IMR-90 (cell line): ENCODE data around the gene SLC26A11. TPM values are rescaled to one million over a fixed set of nuclear protein-coding genes. Genes with fewer than 3 reads are reported as not detected.

ENCODE experiments used
- ATAC-seq: fragments of 200-7000 bp; cut with Tn5 transposase; 2 replicates; pipeline ENCODE4 v1.9.1; 2020; ENCODE audit warnings: low read depth, mild to moderate bottlenecking, moderate library complexity
- BruUV-seq: library from RNA; stranded (reverse); fragments of 400-500 nt; replicated peaks from 2 replicates; lab custom pipeline; 2021; lab: Mats Ljungman, UMichigan
- CTCF ChIA-PET: fragments of 300-600 bp; formaldehyde crosslinking; extraction: SDS; loops from one replicate; lab custom pipeline; 2021; ENCODE audit warnings: antibody characterized with exemption; lab: Yijun Ruan, JAX
- POLR2A ChIA-PET: fragments of 300-600 bp; sonication (Branson Sonifier 250); formaldehyde crosslinking; loops from one replicate; lab custom pipeline; 2022; ENCODE audit warnings: antibody characterized with exemption; ENCODE audit not compliant: unreplicated experiment; lab: Charles Lee
- DNase-seq: peaks from one replicate; pipeline ENCODE4 v3.0.0; 2013
- H2AFZ ChIP-seq: replicated peaks from 2 replicates; pipeline ENCODE3; 2013; ENCODE audit warnings: low read length, mild to moderate bottlenecking; ENCODE audit not compliant: poor library complexity
- H2AK5ac ChIP-seq: 2 replicates; pipeline ENCODE4 v1.6.1; 2013; ENCODE audit warnings: low read depth, low read length, inconsistent platforms
- H2AK9ac ChIP-seq: replicated peaks from 2 replicates; pipeline ENCODE3; 2013; ENCODE audit warnings: mild to moderate bottlenecking, low read depth, low read length, moderate library complexity; ENCODE audit not compliant: poor library complexity
- H2BK120ac ChIP-seq: 2 replicates; pipeline ENCODE4 v1.6.1; 2013; ENCODE audit warnings: low read depth, low read length, inconsistent platforms
- H2BK15ac ChIP-seq: 3 replicates; pipeline ENCODE4 v1.6.1; 2013; ENCODE audit warnings: low read depth, low read length, inconsistent platforms
- H2BK20ac ChIP-seq: 2 replicates; pipeline ENCODE4 v1.6.1; 2013; ENCODE audit warnings: low read depth, mild to moderate bottlenecking, inconsistent platforms, low read length, moderate library complexity
- H2BK5ac ChIP-seq: 2 replicates; pipeline ENCODE4 v1.6.1; 2013; ENCODE audit warnings: mild to moderate bottlenecking, low read depth, low read length, inconsistent platforms; ENCODE audit not compliant: poor library complexity, severe bottlenecking
- H3K14ac ChIP-seq: replicated peaks from 2 replicates; pipeline ENCODE4 v1.6.1; 2013; ENCODE audit warnings: low read depth, low read length, inconsistent platforms
- H3K18ac ChIP-seq: 2 replicates; pipeline ENCODE4 v1.6.1; 2013; ENCODE audit warnings: low read depth, low read length, control low read depth
- H3K23ac ChIP-seq: 2 replicates; pipeline ENCODE4 v1.6.1; 2013; ENCODE audit warnings: low read depth, low read length, inconsistent platforms
- H3K27ac ChIP-seq: 2 replicates; pipeline ENCODE4 v1.5.1; 2013; ENCODE audit warnings: mild to moderate bottlenecking, control low read depth, low read length; ENCODE audit not compliant: insufficient read depth
- H3K27me3 ChIP-seq: 2 replicates; pipeline ENCODE4 v1.6.1; 2013; ENCODE audit warnings: low read length; ENCODE audit not compliant: control insufficient read depth, insufficient read depth
- H3K36me3 ChIP-seq: 2 replicates; pipeline ENCODE4 v1.6.1; 2013; ENCODE audit warnings: low read length, mixed read lengths; ENCODE audit not compliant: control insufficient read depth, insufficient read depth
- H3K4ac ChIP-seq: 2 replicates; pipeline ENCODE4 v1.6.1; 2013; ENCODE audit warnings: low read depth, low read length, inconsistent platforms
- H3K4me1 ChIP-seq: 2 replicates; pipeline ENCODE4 v1.6.1; 2013; ENCODE audit warnings: low read length, mixed read lengths; ENCODE audit not compliant: control insufficient read depth, insufficient read depth
- H3K4me2 ChIP-seq: 2 replicates; pipeline ENCODE4 v1.6.1; 2013; ENCODE audit warnings: low read depth, mild to moderate bottlenecking, control low read depth, low read length, moderate library complexity
- H3K4me3 ChIP-seq: 2 replicates; pipeline ENCODE4 v1.5.1; 2013; ENCODE audit warnings: low read depth, mild to moderate bottlenecking, control low read depth, low read length, moderate library complexity; ENCODE audit not compliant: insufficient read depth
- H3K56ac ChIP-seq: 2 replicates; pipeline ENCODE4 v1.6.1; 2013; ENCODE audit warnings: low read length, inconsistent platforms; ENCODE audit not compliant: insufficient read depth; ENCODE audit errors: extremely low read depth
- H3K79me1 ChIP-seq, 2 experiments: 2 replicates each; pipeline ENCODE4 v1.6.1; 2013; ENCODE audit warnings: low read length in 2 of 2, inconsistent platforms in 1 of 2, low read depth in 1 of 2
- H3K9ac ChIP-seq: 2 replicates; pipeline ENCODE4 v1.6.1; 2013; ENCODE audit warnings: low read depth, low read length, control low read depth
- H3K9me1 ChIP-seq: 2 replicates; pipeline ENCODE4 v1.6.1; 2013; ENCODE audit warnings: low read length, inconsistent platforms; ENCODE audit not compliant: insufficient read depth
- H3K9me3 ChIP-seq: 2 replicates; pipeline ENCODE4 v1.6.1; 2013; ENCODE audit warnings: low read length; ENCODE audit not compliant: control insufficient read depth, insufficient read depth
- H4K20me1 ChIP-seq: 2 replicates; pipeline ENCODE4 v1.6.1; 2013; ENCODE audit warnings: low read length, inconsistent platforms; ENCODE audit not compliant: insufficient read depth
- H4K5ac ChIP-seq: 2 replicates; pipeline ENCODE4 v1.6.1; 2013; ENCODE audit warnings: mild to moderate bottlenecking, low read depth, low read length, control low read depth
- H4K8ac ChIP-seq, 2 experiments: 2 replicates each; pipeline ENCODE4 v1.6.1; 2013; ENCODE audit warnings: low read depth in 2 of 2, low read length in 2 of 2, control low read depth in 1 of 2, inconsistent platforms in 1 of 2
- H4K91ac ChIP-seq: 2 replicates; pipeline ENCODE4 v1.6.1; 2013; ENCODE audit warnings: low read depth, low read length, inconsistent platforms; ENCODE audit not compliant: insufficient read depth
- BHLHE40 ChIP-seq: fragments of 150-350 bp; IDR thresholded peaks from 2 replicates; pipeline ENCODE4 v1.6.1; 2016; ENCODE audit warnings: mild to moderate bottlenecking, low read depth, low read length
- CEBPB ChIP-seq: IDR thresholded peaks from 2 replicates; pipeline ENCODE4 v1.6.1; 2012; ENCODE audit warnings: low read depth, low read length, improper control_type of control experiment
- CTCF ChIP-seq: conservative IDR thresholded peaks from 2 replicates; pipeline ENCODE4 v1.5.1; 2012; ENCODE audit warnings: mild to moderate bottlenecking, low read depth, low read length, improper control_type of control experiment
- ELK1 ChIP-seq: fragments of 150-350 bp; IDR thresholded peaks from 2 replicates; pipeline ENCODE4 v1.6.1; 2016; ENCODE audit warnings: low read depth, mild to moderate bottlenecking, low read length, moderate library complexity, borderline replicate concordance
- MAFK ChIP-seq: IDR thresholded peaks from 2 replicates; pipeline ENCODE4 v1.6.1; 2012; ENCODE audit warnings: low read depth, low read length, improper control_type of control experiment
- MAZ ChIP-seq: IDR thresholded peaks from 2 replicates; pipeline ENCODE4 v1.6.1; 2012; ENCODE audit warnings: low read depth, mild to moderate bottlenecking, low read length, improper control_type of control experiment, moderate library complexity, borderline replicate concordance
- MXI1 ChIP-seq: IDR thresholded peaks from 2 replicates; pipeline ENCODE4 v1.6.1; 2012; ENCODE audit warnings: low read depth, mild to moderate bottlenecking, low read length, moderate library complexity, borderline replicate concordance
- POLR2A ChIP-seq: IDR thresholded peaks from 2 replicates; pipeline ENCODE4 v1.6.1; 2012; ENCODE audit warnings: mild to moderate bottlenecking, low read depth, low read length
- RAD21 ChIP-seq: IDR thresholded peaks from 2 replicates; pipeline ENCODE4 v1.6.1; 2012; ENCODE audit warnings: low read length, improper control_type of control experiment
- RFX5 ChIP-seq: IDR thresholded peaks from 2 replicates; pipeline ENCODE4 v1.8.0; 2012; ENCODE audit warnings: low read depth, mild to moderate bottlenecking, low read length, moderate library complexity
- SMC3 ChIP-seq: fragments of 150-350 bp; IDR thresholded peaks from 2 replicates; pipeline ENCODE4 v1.6.1; 2016; ENCODE audit warnings: low read depth, mild to moderate bottlenecking, antibody characterized with exemption, low read length, moderate library complexity
- USF2 ChIP-seq: fragments of 150-350 bp; IDR thresholded peaks from 2 replicates; pipeline ENCODE4 v1.6.1; 2017; ENCODE audit warnings: mild to moderate bottlenecking, antibody characterized with exemption, low read length, low read depth
- WGBS, 2 experiments: methylation state at CpG; one replicate each; pipeline versions ENCODE4 v1.1.5 to v1.1.7; 2013; ENCODE audit warnings: missing lambda C conversion rate in 2 of 2; ENCODE audit not compliant: insufficient read length in 1 of 2; ENCODE audit errors: extremely low coverage in 2 of 2; 5-methylcytosine and 5-hydroxymethylcytosine counted together
- dilution Hi-C: fragments of 300-500 bp; cut with HindIII; formaldehyde crosslinking; loops from one replicate; pipeline ENCODE4 v1.14.3; 2018; ENCODE audit warnings: low sequenced_read_pairs; ENCODE audit not compliant: unreplicated experiment
- in situ Hi-C: fragments of 300-500 bp; cut with MboI; formaldehyde crosslinking; loops from 3 replicates; pipeline ENCODE4 v1.14.3; 2019; ENCODE audit warnings: low sequenced_read_pairs, inconsistent platforms, mixed read lengths
- intact Hi-C: fragments of 100-400 bp; cut with micrococcal nuclease; formaldehyde crosslinking; loops from 2 replicates; pipeline ENCODE4 v1.10.0; 2022
- polyA plus RNA-seq, 3 experiments: library from polyadenylated mRNA; depleted of rRNA; stranded (reverse); fragments of >200 nt; gene quantifications; 2 replicates each; pipeline ENCODE4 v1.2.3, GENCODE V29; 2012; ENCODE audit warnings: low replicate concordance in 1 of 3
- total RNA-seq: library from RNA; depleted of rRNA; stranded (reverse); fragments of >200 nt; gene quantifications from 2 replicates; pipeline ENCODE4 v1.2.3, GENCODE V29; 2012

Gene SLC26A11
- total and polyA plus RNA-seq, 2 of the 4 experiments (the other 2 are of a cell fraction), result 3.2 to 15.6 TPM

- peaks cover 6% of the 10 kb centered on the region for H3K4me1 ChIP-seq
- no peak overlapping the region for H2BK5ac ChIP-seq
- no peak overlapping the region for H3K4me2 ChIP-seq
- H2BK15ac ChIP-seq, result no peak overlapping the region
- no peak overlapping the region for H2BK120ac ChIP-seq
- no peaks in the 10 kb centered on the region for H3K9me3 ChIP-seq
- no peak for TF ChIP-seq MAZ
- no peak for TF ChIP-seq POLR2A
- TF ChIP-seq MAFK, result no peak
- TF ChIP-seq ELK1, result no peak
- no peak for TF ChIP-seq RAD21
- no peak for TF ChIP-seq CEBPB
- TF ChIP-seq USF2, result no peak
- no peak for TF ChIP-seq MXI1
- no peak for TF ChIP-seq BHLHE40
- no peak for TF ChIP-seq CTCF
- TF ChIP-seq SMC3, result no peak
- TF ChIP-seq RFX5, result no peak
- H2AK9ac ChIP-seq, result no peak overlapping the region
- no peaks in the 10 kb centered on the region for H4K20me1 ChIP-seq
- DNase-seq, result no peak
- H3K36me3 ChIP-seq, result no peaks in the 10 kb centered on the region
- no peak overlapping the region for H2AFZ ChIP-seq
- no peak overlapping the region for H4K5ac ChIP-seq
- dilution Hi-C loops (no loop called here), intact Hi-C loops (no loop called here), in situ Hi-C loops (no loop called here)
- no peak overlapping the region for H4K91ac ChIP-seq
- no peak overlapping the region for H3K56ac ChIP-seq
- ChIA-PET CTCF (no interaction called here), POLR2A (no interaction called here)
- no peak overlapping the region for H3K27ac ChIP-seq
- H2AK5ac ChIP-seq, result no peak overlapping the region
- H3K79me1 ChIP-seq, result no peaks in the 10 kb centered on the region
- WGBS, 2 experiments, result 92% methylated on average over 10 of the region's 10 CpGs; no CpG with 5 or more reads in 1 of the 2 experiments
- peaks cover 25% of the 10 kb centered on the region for H3K27me3 ChIP-seq
- H3K14ac ChIP-seq, result no peak overlapping the region
- no peak overlapping the region for H4K8ac ChIP-seq
- no peak for ATAC-seq
- no peaks in the 10 kb centered on the region; the same call in 1 of the 2 replicates for H3K9me1 ChIP-seq
- H2BK20ac ChIP-seq, result no peak overlapping the region
- no peak overlapping the region for H3K23ac ChIP-seq
- no peak overlapping the region for H3K4ac ChIP-seq
- no peak overlapping the region for H3K4me3 ChIP-seq
- no peak overlapping the region for H3K9ac ChIP-seq
- H3K18ac ChIP-seq, result no peak overlapping the region
- no TSS peak for BruUV-seq
Observed at GRCh38 chr17:80190716-80191115, 29.5 kb upstream of the SLC26A11 start.
